Psoas muscle (tissue), 8 donors: ENCODE data around the gene PHLDB2. TPM values are rescaled to one million over a fixed set of nuclear protein-coding genes. Genes with fewer than 3 reads are reported as not detected.

ENCODE experiments used
- ATAC-seq, 4 donors: fragments of 200-7000 bp; cut with Tn5 transposase; one replicate each; pipeline ENCODE4 v1.9.1; 2020; ENCODE audit warnings: moderate library complexity in 3 of 4, mild to moderate bottlenecking in 2 of 4
- DNase-seq, 2 donors: peaks; one replicate each; pipeline ENCODE4 v3.0.0-alpha.2; 2020
- H3K27ac ChIP-seq: fragments of 200-600 bp; one replicate; pipeline ENCODE4 v1.8.0; 2022
- H3K27me3 ChIP-seq, 3 donors: fragments of 200-600 bp in 1 of 3; one replicate each; pipeline versions ENCODE4 v1.6.1 to v1.8.0; 2013 to 2022; ENCODE audit warnings: low read length in 2 of 3, mild to moderate bottlenecking in 2 of 3, moderate library complexity in 1 of 3; ENCODE audit not compliant: insufficient read depth in 3 of 3
- H3K36me3 ChIP-seq, 2 donors: fragments of 200-600 bp in 1 of 2; one replicate each; pipeline versions ENCODE4 v1.6.1 to v1.8.0; 2013 to 2022; ENCODE audit warnings: low read depth in 1 of 2, mild to moderate bottlenecking in 1 of 2, moderate library complexity in 1 of 2; ENCODE audit not compliant: insufficient read depth in 1 of 2
- H3K4me1 ChIP-seq: fragments of 200-600 bp; one replicate; pipeline ENCODE4 v1.8.0; 2022
- H3K4me3 ChIP-seq: fragments of 200-600 bp; one replicate; pipeline ENCODE4 v1.8.0; 2022; ENCODE audit warnings: mild to moderate bottlenecking
- H3K9me3 ChIP-seq: fragments of 200-600 bp; one replicate; pipeline ENCODE4 v1.8.0; 2022
- CTCF ChIP-seq: fragments of 200-600 bp; IDR thresholded peaks from one replicate; pipeline ENCODE4 v1.8.0; 2022; ENCODE audit warnings: antibody characterized with exemption
- WGBS, 3 donors: extraction: QIAGEN DNeasy Blood & Tissue Kit; methylation state at CpG; one replicate each; pipeline versions ENCODE4 v1.1.6 to v1.1.7; 2013; 5-methylcytosine and 5-hydroxymethylcytosine counted together
- intact Hi-C, 2 donors: fragments of 100-400 bp; cut with DNase I; formaldehyde crosslinking; loops; one replicate each; pipeline versions ENCODE4 v1.11.0 to v1.14.2; 2022
- polyA plus RNA-seq, 3 donors: library from polyadenylated mRNA; stranded (reverse); fragments of 200-250 nt; gene quantifications; one replicate each; pipeline ENCODE4 v1.2.3, GENCODE V29; 2013
- total RNA-seq, 4 donors: library from RNA; stranded (reverse); fragmentation: NEBNext Ultra II Directional in 2 of 4; extraction: Animal tissue kit (Norgen Biotek cat#: 25700) in 2 of 4; gene quantifications; one replicate each; pipeline versions ENCODE4 v1.2.1 to v1.2.4, GENCODE V29; 2021 to 2023
- donor health status: healthy with polysubstance abuse.
- donor health status: DM: no; HTN: no; CAD: no; lungs with moderate emphysema.
- donor health status: Bipolar disorder and iron deficiency.
- donor health status: healthy.
- donor health status: DM: yes; HTN: yes; CAD: no.
- donor health status: DM: no; HTN: no; CAD: no.
- donor health status: DM: no; HTN: no; CAD: no.
- donor health status: DM: yes; HTN: yes; CAD: no.

PHLDB2 gene
- total and polyA plus RNA-seq, 7 donors: 2.9 to 8.5 (median 5.6) TPM

- no peak for TF ChIP-seq CTCF
- DNase-seq (no peak), ATAC-seq (no peak)
- 60 to 70% (median 62%) methylated on average over 2 of the region's 2 CpGs for WGBS, 3 donors
- H3K27me3 ChIP-seq: no peaks in the 10 kb centered on the region
- H3K27ac ChIP-seq: no peak overlapping the region
- no peaks in the 10 kb centered on the region for H3K36me3 ChIP-seq
- intact Hi-C loops: loop anchor here in 1 of 2 donors (5.0 kb wide), 1 partner anchor 42 kb away; no protein-coding TSS in a partner anchor
- H3K9me3 ChIP-seq: no peaks in the 10 kb centered on the region
- no peaks in the 10 kb centered on the region for H3K4me1 ChIP-seq
- H3K4me3 ChIP-seq: no peak overlapping the region
Observed at GRCh38 chr3:111899966-111900365, 40.9 kb downstream of the PHLDB2 start.

- WGBS, 3 donors: 47 to 54% (median 53%) methylated on average over 2 of the region's 2 CpGs
- Histone ChIP-seq H3K4me1 (no peaks in the 10 kb centered on the region), H3K9me3 (no peaks in the 10 kb centered on the region), H3K27me3 (no peaks in the 10 kb centered on the region), H3K27ac (no peak overlapping the region), H3K4me3 (no peak overlapping the region), H3K36me3 (no peaks in the 10 kb centered on the region)
- DNase-seq (no peak), ATAC-seq (no peak)
- TF ChIP-seq CTCF: no peak
- intact Hi-C loops: no loop called here
Observed at GRCh38 chr3:111901637-111902036, 42.6 kb downstream of the PHLDB2 start.

GRCh38 chr3:111902534-111902933 lies 43.5 kb downstream of the PHLDB2 start:
- intact Hi-C loops: no loop called here
- no peaks in the 10 kb centered on the region for H3K36me3 ChIP-seq
- no peak overlapping the region for H3K4me3 ChIP-seq
- H3K4me1 ChIP-seq: no peaks in the 10 kb centered on the region
- H3K27ac ChIP-seq: no peak overlapping the region
- ATAC-seq: no peak
- no peaks in the 10 kb centered on the region for H3K9me3 ChIP-seq
- 77 to 93% (median 88%) methylated on average over 4 of the region's 4 CpGs for WGBS, 3 donors
- no peak for DNase-seq
- no peaks in the 10 kb centered on the region for H3K27me3 ChIP-seq
- no peak for TF ChIP-seq CTCF

GRCh38 chr3:111903067-111903511 lies 44.0 kb downstream of the PHLDB2 start:
- H3K27ac ChIP-seq: no peak overlapping the region

More at GRCh38 chr3:111903067-111903511, 44.0 kb downstream of the PHLDB2 start:
- no peaks in the 10 kb centered on the region for H3K36me3 ChIP-seq
- intact Hi-C loops: no loop called here
- no peaks in the 10 kb centered on the region for H3K4me1 ChIP-seq
- TF ChIP-seq CTCF: no peak
- H3K9me3 ChIP-seq: no peaks in the 10 kb centered on the region
- H3K27me3 ChIP-seq: no peaks in the 10 kb centered on the region
- whole genome bisulfite sequencing, 3 donors: 66 to 74% (median 72%) methylated on average over 2 of the region's 2 CpGs
- H3K4me3 ChIP-seq: no peak overlapping the region
- DNase-seq (no peak), ATAC-seq (no peak)
